22Rv1 (cell line): Measurements from ENCODE around the gene TMEM192.
"Not testable (repeated sequence)": the region's sequence is repeated elsewhere in the genome, so short reads cannot be mapped to it uniquely, and the experiment has no call there.

Experiments
- H3K27ac ChIP-seq: fragments of 450-650 bp; 2 replicates; pipeline ENCODE4 v1.5.1; 2017
- ZFX ChIP-seq: fragments of 450-650 bp; IDR thresholded peaks from 2 replicates; pipeline ENCODE4 v1.6.1; 2017; ENCODE audit warnings: antibody characterized with exemption, borderline replicate concordance
- TF ChIP-seq, protein P1 (sequence below): fragments of 450-650 bp; IDR thresholded peaks from 2 replicates; pipeline ENCODE4 v1.5.1; 2017; ENCODE audit warnings: mild to moderate bottlenecking

TMEM192 gene

DNA sequence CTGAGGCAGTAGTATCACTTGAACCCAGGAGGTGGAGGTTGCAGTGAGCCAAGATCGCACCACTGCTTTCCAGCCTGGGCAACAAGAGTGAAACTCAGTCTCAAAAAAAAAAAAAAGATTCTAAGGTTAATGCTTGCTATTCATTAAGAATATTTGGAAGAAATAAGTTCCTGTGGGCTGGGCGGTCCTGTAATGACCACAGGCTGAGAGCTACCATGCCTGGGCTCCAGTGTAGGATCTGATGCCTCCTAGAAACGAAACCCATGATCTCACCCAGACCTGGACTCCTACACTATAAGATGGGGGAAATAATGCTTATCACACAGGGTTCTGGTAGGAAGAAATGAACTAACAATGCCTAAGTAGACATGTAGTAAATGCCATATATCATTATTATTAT is 17.8 kb downstream of the TMEM192 start:
- TF ChIP-seq, protein P1, sequence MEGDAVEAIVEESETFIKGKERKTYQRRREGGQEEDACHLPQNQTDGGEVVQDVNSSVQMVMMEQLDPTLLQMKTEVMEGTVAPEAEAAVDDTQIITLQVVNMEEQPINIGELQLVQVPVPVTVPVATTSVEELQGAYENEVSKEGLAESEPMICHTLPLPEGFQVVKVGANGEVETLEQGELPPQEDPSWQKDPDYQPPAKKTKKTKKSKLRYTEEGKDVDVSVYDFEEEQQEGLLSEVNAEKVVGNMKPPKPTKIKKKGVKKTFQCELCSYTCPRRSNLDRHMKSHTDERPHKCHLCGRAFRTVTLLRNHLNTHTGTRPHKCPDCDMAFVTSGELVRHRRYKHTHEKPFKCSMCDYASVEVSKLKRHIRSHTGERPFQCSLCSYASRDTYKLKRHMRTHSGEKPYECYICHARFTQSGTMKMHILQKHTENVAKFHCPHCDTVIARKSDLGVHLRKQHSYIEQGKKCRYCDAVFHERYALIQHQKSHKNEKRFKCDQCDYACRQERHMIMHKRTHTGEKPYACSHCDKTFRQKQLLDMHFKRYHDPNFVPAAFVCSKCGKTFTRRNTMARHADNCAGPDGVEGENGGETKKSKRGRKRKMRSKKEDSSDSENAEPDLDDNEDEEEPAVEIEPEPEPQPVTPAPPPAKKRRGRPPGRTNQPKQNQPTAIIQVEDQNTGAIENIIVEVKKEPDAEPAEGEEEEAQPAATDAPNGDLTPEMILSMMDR = no peak
- no peak for TF ChIP-seq ZFX
- H3K27ac ChIP-seq = no peak overlapping the region

DNA sequence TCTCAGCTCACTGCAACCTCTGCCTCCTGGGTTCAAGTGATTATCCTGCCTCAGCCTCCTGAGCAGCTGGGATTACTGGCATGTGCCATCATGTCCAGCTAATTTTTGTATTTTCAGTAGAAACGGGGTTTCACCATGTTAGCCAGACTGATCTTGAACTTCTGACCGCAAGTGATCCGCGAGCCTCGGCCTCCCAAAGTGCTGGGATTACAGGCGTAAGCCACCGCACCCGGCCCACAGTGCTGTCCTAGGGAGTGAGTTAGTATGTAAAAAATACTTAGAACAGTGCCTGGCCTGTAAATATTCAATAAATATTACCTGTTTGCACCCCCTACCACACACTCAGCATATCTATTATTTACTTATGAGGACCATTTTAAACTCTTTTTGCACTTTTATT is 20.5 kb downstream of the TMEM192 start:
- H3K27ac ChIP-seq = not testable (repeated sequence)

DNA sequence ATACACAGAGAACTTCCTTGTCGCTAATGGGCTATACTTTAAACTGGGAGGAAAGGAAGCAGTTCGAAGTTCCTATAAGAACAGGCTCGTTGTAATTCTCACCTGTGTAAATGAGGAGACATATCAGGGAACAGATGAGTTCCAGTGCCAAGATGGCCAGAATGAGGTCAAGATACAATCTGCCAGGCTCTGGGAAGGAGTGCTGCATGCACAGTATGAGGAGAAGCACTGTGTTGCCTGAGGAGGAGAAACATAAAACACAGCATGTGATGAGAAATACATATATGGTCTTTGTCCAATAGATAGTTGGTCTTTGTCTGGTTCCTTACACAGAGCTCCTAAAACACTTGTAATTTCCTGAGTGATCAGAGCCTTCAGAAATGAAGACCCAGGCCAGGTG is 24.3 kb downstream of the TMEM192 start:
- H3K27ac ChIP-seq = no peak overlapping the region
- no peak for TF ChIP-seq ZFX
- TF ChIP-seq, protein P1 = no peak

DNA sequence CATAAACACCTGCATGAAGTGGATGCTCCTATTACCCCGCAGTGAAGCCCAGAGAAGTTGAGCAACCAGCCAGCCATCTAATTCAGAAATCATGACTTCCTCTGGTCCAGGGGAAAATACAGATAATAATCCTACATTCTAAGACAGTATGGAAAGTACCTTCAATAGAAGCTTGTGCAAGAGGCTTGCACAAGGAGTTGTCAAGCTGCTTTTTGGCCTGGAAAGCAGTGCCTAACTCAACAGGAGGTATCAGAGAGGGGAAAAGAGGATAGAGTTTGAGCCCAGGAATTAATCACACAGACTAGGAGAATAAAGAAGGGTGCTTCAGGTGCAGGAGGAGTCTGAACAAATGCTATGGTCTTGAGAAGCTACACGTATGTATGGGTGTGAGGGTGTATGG is 26.7 kb downstream of the TMEM192 start:
- no peak overlapping the region for H3K27ac ChIP-seq
- no peak for TF ChIP-seq ZFX
- TF ChIP-seq, protein P1 = no peak

DNA sequence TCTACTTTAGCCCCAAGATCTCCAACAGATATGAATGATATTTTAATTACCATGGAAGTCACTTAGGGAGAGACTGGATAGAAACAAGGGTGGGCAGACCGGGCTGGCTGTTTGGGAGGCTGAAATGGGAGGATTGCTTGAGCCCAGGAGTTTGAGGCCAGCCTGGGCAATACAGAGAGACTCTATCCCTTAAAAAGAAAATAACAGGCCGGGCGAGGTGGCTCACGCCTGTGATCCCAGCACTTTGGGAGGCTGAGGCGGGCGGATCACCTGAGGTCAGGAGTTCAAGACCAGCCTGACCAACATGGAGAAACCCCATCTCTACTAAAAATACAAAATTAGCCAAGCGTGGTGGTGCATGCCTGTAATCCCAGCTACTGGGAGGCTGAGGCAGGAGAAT is 27.9 kb downstream of the TMEM192 start:
- not testable (repeated sequence) for H3K27ac ChIP-seq

DNA sequence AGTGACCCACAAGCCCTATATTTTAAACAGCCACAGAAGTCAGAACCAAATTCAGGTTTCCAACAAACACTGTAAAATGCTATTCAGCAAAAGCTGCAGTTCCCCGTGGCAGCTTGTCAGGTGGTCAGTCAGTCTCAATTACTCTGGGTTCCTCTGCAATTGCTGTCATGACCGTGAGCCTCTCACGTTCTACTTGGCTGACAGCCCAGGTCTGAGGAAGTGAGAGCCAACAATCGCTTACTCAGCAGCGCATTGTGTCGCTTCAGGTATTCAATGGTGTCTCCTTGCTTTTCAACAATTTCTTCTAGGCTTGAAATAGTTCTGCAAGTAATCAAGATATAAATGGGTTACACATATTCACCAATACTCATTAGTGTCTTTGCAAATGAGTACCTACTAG is 33.2 kb downstream of the TMEM192 start:
- peak overlapping the region; percentile 90 for H3K27ac ChIP-seq
- no peak for TF ChIP-seq ZFX
- TF ChIP-seq, protein P1 = no peak

DNA sequence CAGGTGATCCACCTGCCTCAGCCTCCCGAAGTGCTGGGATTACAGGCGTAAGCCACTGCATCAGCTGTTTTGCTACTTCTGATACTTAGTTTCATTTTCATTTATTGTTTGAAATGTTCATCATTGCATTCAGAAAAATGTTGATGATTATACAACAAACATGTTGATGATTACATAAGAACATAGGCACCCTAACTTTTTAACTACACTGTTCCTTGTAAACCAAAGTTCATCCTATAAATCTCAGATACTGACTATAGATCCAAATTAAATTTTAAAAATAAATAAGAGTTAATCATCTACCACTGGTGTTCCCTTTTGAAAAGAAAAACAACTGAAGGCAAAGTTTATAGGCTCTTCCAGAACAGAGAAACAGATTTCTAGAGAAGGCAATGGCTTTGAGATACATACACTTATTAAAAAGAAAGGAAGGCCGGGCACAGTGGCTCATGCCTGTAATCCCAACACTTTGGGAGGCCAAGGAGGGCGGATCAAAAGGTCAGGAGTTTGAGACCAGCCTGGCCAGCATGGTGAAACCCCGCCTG is 35.6 kb downstream of the TMEM192 start:
- H3K27ac ChIP-seq = peak overlapping the region; percentile 90
- TF ChIP-seq, protein P1 = no peak
- TF ChIP-seq ZFX = no peak

DNA sequence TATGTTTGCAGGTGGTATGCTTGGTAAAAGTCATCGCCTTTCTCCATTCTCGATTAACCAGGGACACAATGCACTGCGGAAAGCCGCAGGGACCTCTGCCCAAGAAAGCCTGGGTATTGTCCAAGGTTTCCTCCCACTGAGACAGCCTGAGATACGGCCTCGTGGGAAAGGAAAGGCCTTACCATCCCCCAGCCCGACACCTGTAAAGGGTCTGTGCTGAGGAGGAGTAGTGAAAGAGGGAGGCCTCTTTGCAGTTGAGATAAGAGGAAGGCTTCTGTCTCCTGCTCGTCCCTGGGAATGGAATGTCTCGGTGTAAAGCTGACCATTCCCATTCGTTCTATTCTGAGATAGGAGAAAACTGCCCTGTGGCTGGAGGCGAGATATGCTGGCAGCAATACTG is 39.3 kb downstream of the TMEM192 start:
- H3K27ac ChIP-seq = peak overlapping the region; percentile 15

DNA sequence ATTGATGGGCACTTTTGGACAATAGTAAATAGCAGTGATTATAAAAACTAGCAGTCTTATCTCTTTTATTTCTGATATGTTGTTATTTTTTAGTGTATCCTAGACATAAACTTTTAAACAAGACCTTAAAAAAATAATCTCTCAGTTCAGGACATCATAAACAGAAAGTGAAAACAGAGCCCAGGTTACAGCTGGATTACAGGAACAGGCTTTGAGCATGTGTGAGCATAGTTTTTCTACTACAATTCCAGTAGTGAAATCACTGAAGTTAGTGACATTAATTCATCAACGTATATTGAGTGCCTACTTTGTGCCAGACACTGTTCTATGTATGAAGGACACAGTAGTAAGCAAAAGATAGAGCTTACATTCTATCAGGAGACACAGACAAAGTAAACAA is 42.1 kb downstream of the TMEM192 start:
- TF ChIP-seq, protein P1 = no peak
- no peak for TF ChIP-seq ZFX
- H3K27ac ChIP-seq = no peak overlapping the region
